NCI-H2081 (cell line): Measurements from ENCODE around the gene SOX5.
A peak's percentile ranks its signal among the peaks of the same experiment; 100 is the strongest.

Experiments
- DNase-seq, 2 experiments: peaks; one replicate each; lab custom pipeline; 2025; lab: John Stamatoyannopoulos, UW

Gene SOX5

GRCh38 chr12:23611320-23611719 is 338.1 kb downstream of the SOX5 start:
- DNase-seq = peak in 1 of 2 experiments; percentile 21

- DNase-seq = no peak
These were observed 348.6 kb downstream of the SOX5 start for GRCh38 chr12:23600919-23601318.

GRCh38 chr12:23596568-23596967 is 352.9 kb downstream of the SOX5 start:
- no peak for DNase-seq

- no peak for DNase-seq
These were observed 361.5 kb downstream of the SOX5 start for GRCh38 chr12:23587833-23588559.

- DNase-seq = peak in 1 of 2 experiments; percentile 20
These were observed 363.7 kb downstream of the SOX5 start for GRCh38 chr12:23585782-23586163.

- no peak for DNase-seq
These were observed 364.2 kb downstream of the SOX5 start for GRCh38 chr12:23585156-23585781.

- DNase-seq = no peak
These were observed 367.6 kb downstream of the SOX5 start for GRCh38 chr12:23581913-23582312.

- no peak for DNase-seq
These were observed 370.2 kb downstream of the SOX5 start for GRCh38 chr12:23579257-23579656.

GRCh38 chr12:23576372-23576771 is 373.1 kb downstream of the SOX5 start:
- DNase-seq = no peak

GRCh38 chr12:23569356-23569755 is 380.1 kb downstream of the SOX5 start:
- DNase-seq = no peak

- DNase-seq = no peak
These were observed 383.3 kb downstream of the SOX5 start for GRCh38 chr12:23566133-23566532.

- peak in 1 of 2 experiments; percentile 39 for DNase-seq
These were observed 384.9 kb downstream of the SOX5 start for GRCh38 chr12:23564451-23565152.

- DNase-seq = no peak
These were observed 387.8 kb downstream of the SOX5 start for GRCh38 chr12:23561364-23562345.

- no peak for DNase-seq
These were observed 388.9 kb downstream of the SOX5 start for GRCh38 chr12:23560611-23561010.

GRCh38 chr12:23559268-23559753 is 390.2 kb downstream of the SOX5 start:
- DNase-seq = no peak

- DNase-seq = peak in 1 of 2 experiments; percentile 34
These were observed 392.8 kb downstream of the SOX5 start for GRCh38 chr12:23556661-23557060.

GRCh38 chr12:23555825-23556207 is 393.7 kb downstream of the SOX5 start:
- peak in 1 of 2 experiments; percentile 22 for DNase-seq

- DNase-seq = no peak
These were observed 394.2 kb downstream of the SOX5 start for GRCh38 chr12:23555180-23555824.

GRCh38 chr12:23552417-23552816 is 397.1 kb downstream of the SOX5 start:
- no peak for DNase-seq

- DNase-seq = peak in 1 of 2 experiments; percentile 48
These were observed 398.7 kb downstream of the SOX5 start for GRCh38 chr12:23550753-23551152.

GRCh38 chr12:23548742-23549141 is 400.7 kb downstream of the SOX5 start:
- DNase-seq = no peak
